HG02885 (cell line): ENCODE results near the gene NCAM1.
"Not testable (repeated sequence)": the region's sequence is repeated elsewhere in the genome, so short reads cannot be mapped to it uniquely, and the experiment has no call there.

Source experiments
- ATAC-seq: cut with Tn5 transposase; IDR thresholded peaks from one replicate; pipeline ENCODE4 v1.9.1; 2021; ENCODE audit warnings: mild to moderate bottlenecking; ENCODE audit not compliant: unreplicated experiment, poor library complexity

NCAM1 gene

GRCh38 chr11:112961146-112961668 is at the start of gene NCAM1:
Gene NCAM1 (plus strand): TSS chr11:112961420.
- no peak for ATAC-seq

GRCh38 chr11:112922606-112923005 is 38.6 kb upstream of the NCAM1 start:
- no peak for ATAC-seq

GRCh38 chr11:112924836-112925235 is 36.4 kb upstream of the NCAM1 start:
- not testable (repeated sequence) for ATAC-seq

DNA sequence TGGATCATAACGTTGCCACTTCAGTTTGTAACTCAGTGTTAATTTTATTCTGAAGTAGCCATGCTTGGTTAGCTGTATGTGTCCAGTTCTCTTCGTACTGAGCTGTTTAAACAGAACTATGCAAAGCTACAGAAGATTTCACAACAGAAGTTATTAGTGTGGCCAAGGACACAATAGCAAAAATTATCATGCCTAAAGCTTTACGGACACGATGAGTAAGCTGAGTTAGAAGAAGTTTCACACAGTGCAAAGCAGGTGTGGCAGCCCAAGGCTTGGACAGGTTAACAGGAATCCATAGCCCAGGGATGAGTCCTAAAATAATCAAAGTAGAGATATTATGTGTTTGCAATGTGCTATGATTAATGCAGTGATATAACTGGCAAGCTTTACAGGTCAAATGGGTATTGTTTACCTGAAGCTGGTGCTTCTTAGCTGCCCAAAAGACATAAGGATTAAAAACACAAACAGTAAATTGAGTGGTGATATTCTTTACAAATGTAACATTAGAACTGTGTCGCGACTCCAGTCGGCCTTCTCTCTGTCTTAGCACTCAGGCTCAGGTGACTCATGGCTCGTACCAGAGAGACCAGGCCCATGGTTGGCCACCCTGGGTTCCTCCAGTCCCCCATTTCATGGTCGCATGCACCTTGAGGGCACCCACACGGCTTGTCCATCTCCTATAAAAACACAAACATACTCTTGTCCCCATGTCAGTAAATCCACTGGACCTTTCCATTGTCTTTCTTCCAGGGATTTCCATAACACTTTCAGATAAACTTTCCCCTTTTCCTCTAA is 35.5 kb upstream of the NCAM1 start:
- no peak for ATAC-seq

GRCh38 chr11:112928136-112928535 is 33.1 kb upstream of the NCAM1 start:
- no peak for ATAC-seq

DNA sequence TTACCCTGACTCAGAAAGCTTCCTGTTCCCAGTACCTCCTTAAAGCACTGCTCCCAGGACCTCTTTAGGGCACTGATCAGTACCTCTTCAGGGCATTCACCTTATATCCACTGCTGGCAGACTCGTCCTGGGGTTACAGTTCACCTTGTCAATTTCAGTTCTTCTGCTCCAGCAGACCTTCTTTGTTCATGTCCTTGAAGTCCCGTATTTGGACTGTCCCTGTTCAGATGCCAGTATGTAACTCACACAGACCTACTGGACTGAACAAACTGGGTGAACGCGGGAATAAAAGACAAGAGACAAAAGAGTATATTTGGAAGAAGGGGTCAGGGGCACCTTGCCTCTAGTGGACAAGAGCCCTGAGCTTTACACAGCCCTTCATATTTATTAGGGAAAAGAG is 31.8 kb upstream of the NCAM1 start:
- ATAC-seq, result no peak

DNA sequence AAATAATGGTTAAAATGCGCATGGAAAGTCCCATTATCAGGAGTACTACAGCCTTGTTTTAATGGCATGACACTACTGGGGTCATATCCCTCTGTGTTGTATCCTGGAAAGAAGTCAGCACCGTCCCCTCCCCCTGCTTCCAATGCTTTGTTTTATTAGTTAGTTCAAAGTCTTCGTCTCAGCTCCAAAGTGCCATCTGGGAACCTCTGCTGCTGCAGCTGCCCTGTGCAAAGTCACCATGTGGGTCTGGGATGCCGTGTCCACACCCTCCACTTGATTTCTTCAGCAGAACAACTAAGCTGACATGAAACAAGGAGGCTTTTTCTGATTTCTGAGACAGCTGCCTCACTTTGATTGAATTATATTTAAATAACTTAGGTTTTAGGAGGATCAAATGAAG is 29.5 kb upstream of the NCAM1 start:
- no peak for ATAC-seq

GRCh38 chr11:112932593-112932992 is 28.6 kb upstream of the NCAM1 start:
- no peak for ATAC-seq

DNA sequence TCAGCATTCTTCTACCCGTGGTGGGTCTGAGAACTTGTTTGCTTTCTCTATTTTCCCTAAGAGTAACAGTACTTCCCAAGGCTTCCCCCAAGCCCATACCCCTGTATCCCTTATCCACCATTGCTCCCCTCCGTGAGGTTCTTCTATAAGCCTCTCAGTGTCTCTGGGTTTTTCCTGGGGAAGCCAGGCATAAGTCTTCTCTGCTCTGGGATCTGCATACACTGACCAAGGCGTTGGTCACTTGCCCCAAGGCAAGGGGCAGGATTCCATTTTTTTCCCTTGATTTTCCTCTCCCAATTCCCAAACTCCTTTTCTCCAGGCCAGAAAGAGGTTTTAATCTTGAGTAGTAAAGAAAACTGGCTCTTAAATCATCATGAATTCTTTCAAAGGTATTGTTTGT is 27.2 kb upstream of the NCAM1 start:
- no peak for ATAC-seq

- no peak for ATAC-seq
These were observed 20.1 kb upstream of the NCAM1 start for GRCh38 chr11:112941104-112941503.

DNA sequence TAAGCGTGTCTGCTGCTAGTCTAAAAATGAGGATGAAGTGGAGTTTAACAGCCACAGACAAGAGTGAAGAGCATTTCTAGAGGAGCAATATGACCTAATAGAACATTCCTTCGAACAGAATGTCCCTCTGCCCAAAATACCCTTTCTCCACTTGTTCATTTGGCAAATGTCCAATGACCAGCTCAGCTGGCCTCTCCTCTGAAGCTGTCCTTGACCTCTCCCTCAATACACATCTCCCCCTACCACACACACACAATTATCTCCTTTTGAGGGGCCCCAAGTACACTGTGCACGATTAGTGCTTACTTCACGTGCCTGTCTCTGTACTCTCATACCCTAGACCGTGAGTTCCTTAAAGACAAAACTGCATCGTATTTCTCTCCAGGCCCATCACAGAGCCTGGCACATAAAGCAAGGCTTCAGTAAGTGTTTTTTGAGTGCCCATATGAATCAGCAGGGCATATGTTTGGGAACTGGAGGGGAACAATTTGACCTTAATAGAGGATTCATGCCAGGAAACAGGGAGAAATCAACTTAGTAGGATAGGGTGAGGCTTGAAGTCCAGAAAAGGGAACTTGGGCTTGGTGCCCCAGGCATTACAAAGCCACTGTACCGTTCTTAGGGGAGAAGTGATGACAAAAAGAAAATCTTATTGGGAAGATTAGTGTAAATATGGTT is 18.1 kb upstream of the NCAM1 start:
- ATAC-seq, result no peak

DNA sequence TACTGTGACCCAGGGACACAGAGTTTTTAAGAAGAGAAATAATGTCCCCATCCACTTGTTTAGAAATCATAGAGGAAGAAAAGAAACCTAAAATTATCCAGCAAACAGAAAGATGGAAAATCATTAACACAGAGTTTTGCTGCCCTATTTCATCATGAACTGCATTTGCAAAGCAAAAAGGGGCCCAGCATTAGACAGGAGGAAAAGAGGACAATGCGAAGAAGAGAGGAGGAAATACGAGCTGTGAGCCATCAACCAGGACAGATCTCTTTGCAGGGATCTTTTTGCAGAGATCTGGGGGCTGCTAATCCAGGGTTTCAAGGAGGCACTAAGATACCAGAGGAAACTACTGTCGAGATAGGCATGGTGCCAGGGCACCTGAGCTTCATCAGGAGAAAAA is 14.4 kb upstream of the NCAM1 start:
- ATAC-seq, result no peak

- ATAC-seq, result no peak
These were observed 11.2 kb upstream of the NCAM1 start for GRCh38 chr11:112949781-112950575.

- no peak for ATAC-seq
These were observed 2.5 kb upstream of the NCAM1 start for GRCh38 chr11:112958670-112959069.

DNA sequence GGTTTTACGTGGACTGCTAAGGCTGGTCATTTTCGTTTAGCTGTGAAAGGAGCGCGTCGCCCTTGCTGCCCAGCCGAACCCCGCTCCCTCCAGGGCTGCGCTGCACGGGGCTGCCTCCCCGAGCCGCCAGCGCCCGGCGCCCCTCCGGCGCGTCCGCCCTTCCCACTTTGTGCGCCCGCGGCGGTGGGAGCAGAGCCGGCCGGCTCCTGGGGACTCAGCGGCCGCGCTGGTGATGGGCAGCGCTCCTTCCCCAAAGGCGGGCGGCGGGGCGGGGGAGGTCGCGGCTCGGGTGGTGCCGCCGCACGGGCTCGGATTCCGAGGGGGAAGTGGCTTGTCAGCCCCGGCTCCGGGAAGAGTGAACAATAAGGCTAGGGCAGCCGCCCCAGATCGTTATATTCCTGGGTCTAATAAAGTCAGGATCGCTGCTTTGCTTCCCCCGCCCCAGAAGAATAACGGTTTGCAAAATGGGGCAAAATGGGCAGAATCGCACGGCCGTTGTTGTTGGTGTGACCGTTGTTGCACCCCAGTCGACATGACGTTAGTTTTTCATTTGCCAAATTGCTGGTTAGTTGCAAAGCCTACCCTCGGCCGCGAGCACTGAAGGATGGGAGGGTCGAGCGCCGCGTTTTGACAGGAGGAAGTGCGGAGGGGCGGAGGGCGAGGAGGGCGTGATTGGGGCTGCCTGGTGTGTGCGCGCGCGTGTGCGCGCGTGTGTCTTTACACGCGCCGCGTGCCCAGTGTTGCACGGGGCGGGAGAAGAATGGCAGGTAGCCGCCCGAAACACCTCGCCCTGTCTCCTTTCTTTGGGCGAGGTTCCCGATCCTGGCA is 745 bp downstream of the NCAM1 start:
- no peak for ATAC-seq

GRCh38 chr11:112962579-112963367 is 1.6 kb downstream of the NCAM1 start:
- no peak for ATAC-seq

GRCh38 chr11:112963368-112963955 is 2.2 kb downstream of the NCAM1 start:
- no peak for ATAC-seq

GRCh38 chr11:112965656-112966055 is 4.4 kb downstream of the NCAM1 start:
- ATAC-seq, result no peak

GRCh38 chr11:112966561-112966960 is 5.3 kb downstream of the NCAM1 start:
- no peak for ATAC-seq
